Measurements from ENCODE around the gene LCE1C. TPM values are rescaled to one million over a fixed set of nuclear protein-coding genes. Genes with fewer than 3 reads are reported as not detected.

The LCE1C gene, protein sequence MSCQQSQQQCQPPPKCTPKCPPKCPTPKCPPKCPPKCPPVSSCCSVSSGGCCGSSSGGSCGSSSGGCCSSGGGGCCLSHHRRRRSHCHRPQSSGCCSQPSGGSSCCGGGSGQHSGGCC
- total RNA-seq (2014; rRNA removed; shearing (Covaris generic); ENCODE audit: low replicate concordance): not detected in 2 replicates

DNA sequence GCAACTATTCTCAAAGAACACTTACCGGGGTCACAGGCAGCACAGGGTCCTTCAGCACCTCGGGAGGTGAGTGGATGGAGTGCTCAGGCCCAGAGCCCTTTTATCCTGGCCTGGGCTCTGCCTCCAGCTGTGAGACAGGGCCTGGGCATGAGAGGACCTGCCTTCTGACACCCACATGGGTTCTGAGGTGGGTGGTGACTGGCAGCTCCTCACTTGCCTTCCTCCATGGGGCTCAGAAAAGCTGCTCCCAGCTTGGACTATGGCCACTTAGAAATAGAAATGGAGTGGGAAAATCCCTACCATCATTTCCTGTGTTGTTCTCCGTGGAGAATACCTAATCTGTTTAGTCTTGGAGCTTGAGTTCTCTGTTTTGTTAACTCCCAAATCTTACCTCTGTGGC, at the start of gene LCE1C:
Gene LCE1C, minus strand, starts transcription at position 76 of the 400 bp plus-strand sequence. CDS start 1,173 bp downstream, outside the sequence.
- H3K36me3 ChIP-seq: no peaks in the 10 kb centered on the region
- no peak within 1 kb of the TSS for H3K4me3 ChIP-seq
- peak; percentile 45 for DNase-seq
- no peaks in the 10 kb centered on the region for H3K9me3 ChIP-seq
- peaks cover 3% of the 10 kb centered on the region; the same call in 1 of the 2 replicates for H3K27me3 ChIP-seq

DNA sequence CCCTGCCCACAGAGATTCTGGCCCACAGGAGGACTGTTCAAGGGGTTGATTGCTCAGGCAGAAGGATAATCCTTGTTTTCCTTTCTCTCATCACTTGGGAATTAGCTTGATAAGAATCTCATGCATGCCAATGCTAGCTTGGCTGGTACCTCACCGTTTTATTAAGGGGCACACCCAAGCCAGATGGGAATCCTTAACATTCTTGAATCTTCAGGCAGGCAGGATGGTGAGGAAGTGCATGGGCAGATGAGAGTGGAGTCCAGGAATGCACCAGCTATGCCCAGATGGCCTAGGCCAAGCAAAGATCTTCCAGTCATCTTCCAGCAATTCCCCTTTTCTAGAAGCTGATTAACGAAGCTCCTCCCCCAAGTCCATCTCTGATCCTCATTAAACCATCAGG, 49.2 kb upstream of the LCE1C start:
- peak; percentile 81 for DNase-seq
- Histone ChIP-seq H3K4me3 (no peak overlapping the region), H3K27me3 (no peaks in the 10 kb centered on the region), H3K9me3 (no peaks in the 10 kb centered on the region), H3K36me3 (no peaks in the 10 kb centered on the region)

DNA sequence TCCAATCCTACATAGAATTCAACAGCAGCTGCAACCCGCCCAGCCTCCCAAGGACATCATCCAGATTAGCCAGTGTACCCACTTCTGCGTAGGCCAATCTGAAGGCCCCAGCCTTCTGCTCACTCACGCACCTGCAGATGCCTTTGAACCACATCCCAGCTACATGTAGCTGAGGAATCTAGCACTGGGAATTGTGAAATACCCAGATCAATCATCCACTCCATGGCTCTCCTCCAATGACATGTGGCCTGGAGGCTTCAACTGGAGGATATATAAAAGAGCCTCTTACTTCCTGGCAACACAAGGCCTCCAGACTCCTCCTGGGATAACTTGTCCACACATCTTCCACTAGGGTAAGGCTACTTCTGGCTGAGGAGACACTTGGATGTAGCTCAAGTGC, 36.1 kb upstream of the LCE1C start, which contains the start of gene LCE6A:
Gene LCE6A, plus strand, starts transcription at position 301 of the 400 bp plus-strand sequence. CDS start 665 bp downstream, outside the sequence.
- Histone ChIP-seq H3K27me3 (no peaks in the 10 kb centered on the region), H3K4me3 (no peak within 1 kb of the TSS), H3K9me3 (no peaks in the 10 kb centered on the region), H3K36me3 (no peaks in the 10 kb centered on the region)
- DNase-seq: no peak

DNA sequence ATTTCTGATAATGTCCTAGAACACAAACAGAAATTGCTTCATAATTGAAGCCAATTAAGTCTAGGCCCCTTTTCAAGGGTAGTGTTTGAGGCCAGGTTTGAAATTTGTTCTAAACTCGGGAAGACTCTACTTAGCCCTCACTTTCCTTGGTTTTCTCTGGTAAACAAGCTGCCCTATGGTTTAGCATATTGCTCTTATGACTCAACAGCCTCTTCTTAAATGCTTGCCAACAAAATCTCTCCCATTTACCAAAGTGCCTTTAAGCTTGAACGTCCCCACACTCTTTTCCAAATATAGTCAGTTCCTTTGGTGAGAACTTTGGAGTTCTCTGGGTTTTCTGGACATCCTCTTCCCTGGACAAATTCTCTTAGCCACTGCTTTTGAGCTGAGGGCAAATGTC, 30.4 kb upstream of the LCE1C start:
- Histone ChIP-seq H3K27me3 (no peaks in the 10 kb centered on the region), H3K4me3 (no peak overlapping the region), H3K36me3 (no peaks in the 10 kb centered on the region), H3K9me3 (no peaks in the 10 kb centered on the region; the same call in 1 of the 2 replicates)
- DNase-seq: no peak

DNA sequence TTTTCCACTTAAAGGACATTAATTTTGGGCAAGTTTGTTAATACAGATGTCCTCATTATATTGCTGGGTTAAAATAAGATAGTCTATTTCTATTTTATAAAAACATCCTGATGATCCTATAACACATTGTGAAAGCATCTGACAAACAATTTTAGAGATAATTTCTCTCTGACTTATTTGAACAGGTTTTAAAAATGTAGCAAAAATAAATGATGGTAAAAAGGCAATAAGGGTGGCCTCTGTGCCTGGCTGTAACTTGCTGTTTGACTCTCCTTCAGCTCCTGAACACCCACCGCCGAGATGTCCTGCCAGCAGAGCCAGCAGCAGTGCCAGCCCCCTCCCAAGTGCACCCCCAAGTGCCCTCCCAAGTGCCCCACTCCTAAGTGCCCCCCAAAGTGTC, 20.7 kb upstream of the LCE1C start, which contains the start of gene LCE1A:
Gene LCE1A, plus strand, starts transcription at position 301 of the 400 bp plus-strand sequence. Its CDS starts 0 bp downstream, at position 301.
- Histone ChIP-seq H3K9me3 (no peaks in the 10 kb centered on the region), H3K4me3 (no peak within 1 kb of the TSS), H3K36me3 (no peaks in the 10 kb centered on the region), H3K27me3 (0 out of 2 replicates have a peak, but pooled peaks cover 4% of the 10 kb centered on the region)
- no peak for DNase-seq

DNA sequence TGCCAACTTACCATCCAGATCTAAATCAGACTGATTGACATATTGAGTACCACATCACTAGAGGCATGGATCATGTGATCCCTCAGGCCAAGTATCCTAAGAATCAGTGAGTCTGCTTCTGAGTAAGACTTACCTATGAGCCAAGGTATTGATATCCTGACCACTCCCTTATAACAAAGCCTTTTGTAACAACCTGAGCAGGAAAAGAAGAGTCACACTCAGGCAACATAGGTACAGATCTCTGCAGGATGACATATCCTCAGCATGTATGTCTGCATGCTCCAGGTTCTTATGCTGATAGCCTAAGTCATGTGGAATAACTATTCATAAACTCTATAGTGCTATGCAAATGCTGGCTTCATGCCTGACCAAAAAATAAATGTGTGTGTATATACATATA, 18.5 kb upstream of the LCE1C start:
- no peaks in the 10 kb centered on the region for H3K36me3 ChIP-seq
- H3K4me3 ChIP-seq: no peak overlapping the region
- 0 out of 2 replicates have a peak, but pooled peaks cover 4% of the 10 kb centered on the region for H3K27me3 ChIP-seq
- no peak for DNase-seq
- no peaks in the 10 kb centered on the region for H3K9me3 ChIP-seq

DNA sequence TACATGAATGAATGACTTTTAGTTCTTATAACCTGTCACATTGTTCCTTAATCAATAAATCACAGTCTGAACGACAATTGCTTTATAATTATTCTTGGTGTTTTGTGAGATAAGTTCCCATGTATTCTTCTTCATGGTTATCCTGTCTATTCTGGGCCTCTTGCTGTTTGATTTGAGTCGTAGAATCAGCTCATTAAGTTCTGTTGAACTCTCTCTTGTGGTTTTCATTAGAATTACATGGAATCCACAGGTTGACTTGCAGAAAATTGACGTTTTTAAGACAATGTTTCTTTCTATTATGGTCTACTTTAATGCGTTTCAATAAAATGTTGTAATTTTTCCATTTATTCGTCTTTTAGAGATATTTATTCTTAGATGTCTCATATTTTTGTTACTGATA, 16.8 kb upstream of the LCE1C start:
- Histone ChIP-seq H3K9me3 (no peaks in the 10 kb centered on the region), H3K4me3 (no peak overlapping the region), H3K27me3 (0 out of 2 replicates have a peak, but pooled peaks cover 4% of the 10 kb centered on the region), H3K36me3 (no peaks in the 10 kb centered on the region)
- no peak for DNase-seq

DNA sequence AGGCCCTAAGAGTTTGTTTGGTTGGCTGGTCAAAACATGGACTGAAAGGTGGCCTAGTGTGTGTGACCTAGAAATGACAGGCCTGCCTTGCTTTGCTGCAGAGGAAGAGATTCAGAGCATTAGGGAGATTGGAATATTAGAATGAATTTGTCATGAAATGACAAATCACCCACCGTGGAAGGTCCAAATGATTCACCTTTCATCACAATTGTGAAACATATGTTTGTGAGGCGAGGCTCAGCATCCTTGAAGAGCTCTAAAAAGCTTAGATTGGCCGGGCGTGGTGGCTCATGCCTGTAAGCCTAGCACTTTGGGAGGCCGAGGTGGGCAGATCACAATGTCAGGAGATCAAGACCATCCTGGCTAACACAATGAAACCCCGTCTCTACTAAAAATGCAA, 10.9 kb upstream of the LCE1C start:
- no peak for DNase-seq
- H3K9me3 ChIP-seq: no peaks in the 10 kb centered on the region
- H3K27me3 ChIP-seq: no peaks in the 10 kb centered on the region
- no peak overlapping the region for H3K4me3 ChIP-seq
- H3K36me3 ChIP-seq: no peaks in the 10 kb centered on the region

DNA sequence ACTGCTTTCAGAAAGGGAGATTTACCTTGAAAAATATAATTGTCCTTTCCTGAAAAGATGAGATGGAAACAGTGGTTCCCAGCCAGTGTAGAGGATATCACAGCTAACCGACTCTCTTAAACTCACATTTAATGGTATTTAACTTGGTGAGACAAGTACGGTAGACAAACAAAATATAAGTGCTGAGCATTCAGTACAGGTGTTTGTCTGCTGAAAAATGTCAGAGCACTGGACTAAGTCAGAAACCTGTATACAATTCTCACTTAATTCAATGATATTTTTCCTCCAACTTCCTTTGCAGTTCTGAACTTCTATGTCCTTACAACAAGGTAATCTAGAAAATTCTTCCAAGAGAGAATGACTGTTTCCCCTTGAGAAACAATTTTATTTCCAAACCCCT, 5.2 kb upstream of the LCE1C start, which contains the start of gene LCE1B:
Gene LCE1B, plus strand, starts transcription at position 301 of the 400 bp plus-strand sequence. CDS start 476 bp downstream, outside the sequence.
- no peaks in the 10 kb centered on the region for H3K36me3 ChIP-seq

DNA sequence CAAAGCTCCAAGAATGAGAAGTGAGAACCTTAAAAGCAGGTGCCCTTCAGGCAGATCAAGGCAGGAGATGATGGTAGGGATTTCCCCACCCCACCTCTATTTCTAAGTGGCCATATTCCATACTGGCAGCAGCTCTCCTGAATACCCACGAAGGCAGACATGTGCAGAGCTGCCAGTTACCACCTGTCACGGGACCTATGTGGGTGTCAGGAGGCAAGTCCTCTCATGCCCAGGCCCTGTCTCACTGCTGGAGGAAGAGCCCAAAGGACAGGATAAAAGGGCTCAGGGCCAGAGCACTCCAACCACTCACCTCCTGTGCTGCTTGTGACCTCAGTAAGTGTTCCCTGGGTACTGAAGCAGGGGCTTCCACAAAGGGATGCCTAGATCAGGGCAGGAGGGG, 4.6 kb upstream of the LCE1C start:
- Histone ChIP-seq H3K36me3 (no peaks in the 10 kb centered on the region), H3K27me3 (peaks cover 3% of the 10 kb centered on the region; the same call in 1 of the 2 replicates), H3K9me3 (no peaks in the 10 kb centered on the region), H3K4me3 (no peak overlapping the region)
- DNase-seq: no peak

More for the DNA sequence above, 5.2 kb upstream of the LCE1C start, which contains the start of gene LCE1B:
- peaks cover 3% of the 10 kb centered on the region; the same call in 1 of the 2 replicates for H3K27me3 ChIP-seq
- H3K4me3 ChIP-seq: no peak within 1 kb of the TSS
- no peaks in the 10 kb centered on the region for H3K9me3 ChIP-seq
- DNase-seq: no peak

DNA sequence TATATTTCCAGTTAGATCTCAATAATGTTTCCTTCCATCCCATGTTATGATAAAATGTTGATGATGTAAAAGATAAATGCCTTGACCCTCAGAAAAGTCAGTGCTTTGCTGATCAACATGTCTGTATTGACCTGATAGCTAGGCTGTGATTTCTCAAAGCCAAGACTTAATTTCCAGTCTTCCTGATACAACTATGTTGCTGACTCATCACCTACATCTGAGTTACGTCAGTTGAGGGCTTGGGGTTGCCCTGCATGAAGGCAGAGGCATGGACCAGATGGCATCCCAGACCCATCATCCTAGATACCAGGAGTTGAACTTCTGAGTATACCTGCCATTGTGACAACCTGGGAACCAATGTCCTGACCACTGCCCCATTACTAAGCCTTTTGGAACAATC, 5.1 kb downstream of the LCE1C start:
- H3K4me3 ChIP-seq: no peak overlapping the region
- no peak for DNase-seq
- H3K27me3 ChIP-seq: no peaks in the 10 kb centered on the region
- H3K9me3 ChIP-seq: no peaks in the 10 kb centered on the region
- H3K36me3 ChIP-seq: no peaks in the 10 kb centered on the region

DNA sequence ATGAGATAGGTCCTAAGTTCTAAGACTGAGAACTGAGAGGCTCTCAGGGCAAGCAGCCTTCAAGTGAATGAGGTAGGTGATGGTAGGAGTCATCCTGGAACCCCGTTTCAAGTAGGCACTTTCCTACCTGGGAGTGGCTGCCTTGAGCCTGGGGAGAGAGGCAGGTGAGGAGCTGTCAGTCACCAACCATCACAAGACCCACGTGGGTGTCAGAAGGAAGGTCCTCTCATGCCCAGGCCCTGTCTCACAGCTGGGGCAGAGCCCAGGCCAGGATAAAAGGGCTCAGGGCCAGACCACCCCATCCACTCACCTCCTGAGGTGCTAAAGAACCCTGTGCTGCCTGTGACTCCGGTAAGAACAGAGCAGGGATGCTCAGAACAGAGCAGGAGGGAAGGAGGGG, 10.0 kb downstream of the LCE1C start, which contains the start of gene LCE1D:
Gene LCE1D, plus strand, starts transcription at position 301 of the 400 bp plus-strand sequence. CDS start 1,074 bp downstream, outside the sequence.
- H3K36me3 ChIP-seq: no peaks in the 10 kb centered on the region
- H3K4me3 ChIP-seq: no peak within 1 kb of the TSS
- H3K27me3 ChIP-seq: no peaks in the 10 kb centered on the region
- no peak for DNase-seq
- no peaks in the 10 kb centered on the region for H3K9me3 ChIP-seq

DNA sequence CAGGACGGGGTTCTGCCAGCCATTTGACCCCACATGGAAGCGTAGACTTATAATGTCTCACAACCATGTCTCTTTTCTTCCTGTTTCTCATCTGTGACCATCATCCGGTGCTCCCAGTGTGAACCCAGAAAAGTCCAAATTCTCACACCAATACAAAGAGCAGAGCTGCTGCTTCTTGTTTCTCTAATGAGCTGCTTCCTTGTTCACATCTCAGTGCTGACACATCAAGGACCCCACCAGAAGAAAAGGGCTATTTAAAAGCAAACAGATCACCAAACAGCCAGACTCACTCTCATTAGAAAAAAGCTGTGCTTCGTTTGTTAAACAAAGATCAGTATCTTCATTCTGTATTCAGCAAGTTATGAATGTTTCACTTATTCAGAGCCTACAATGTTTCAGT, 10.8 kb downstream of the LCE1C start:
- no peaks in the 10 kb centered on the region for H3K9me3 ChIP-seq
- H3K36me3 ChIP-seq: no peaks in the 10 kb centered on the region
- H3K4me3 ChIP-seq: no peak overlapping the region

DNA sequence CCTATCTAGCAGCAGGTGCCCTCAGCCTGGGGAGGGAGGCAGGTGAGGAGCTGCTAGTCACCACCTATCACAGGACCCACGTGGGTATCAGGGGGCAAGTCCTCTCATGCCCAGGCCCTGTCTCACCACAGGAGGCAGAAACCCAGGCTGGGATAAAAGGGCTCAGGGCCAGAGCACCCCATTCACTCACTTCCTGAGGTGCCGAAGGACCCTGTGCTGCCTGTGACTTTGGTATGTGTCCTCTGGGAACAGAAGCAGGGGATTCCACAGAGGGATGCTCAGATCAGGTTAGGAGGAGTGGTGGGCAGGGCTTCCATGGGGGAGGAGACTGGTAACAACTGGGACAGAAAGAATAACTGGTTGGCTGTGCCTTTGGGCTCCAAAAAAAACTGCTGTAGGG, 20.4 kb downstream of the LCE1C start, which contains the start of gene LCE1E:
Gene LCE1E, plus strand, starts transcription at position 181 of the 400 bp plus-strand sequence. CDS start 1,043 bp downstream, outside the sequence.
- Histone ChIP-seq H3K9me3 (no peaks in the 10 kb centered on the region), H3K36me3 (no peaks in the 10 kb centered on the region), H3K27me3 (no peaks in the 10 kb centered on the region), H3K4me3 (no peak within 1 kb of the TSS)
- DNase-seq: no peak

More for the DNA sequence above, 10.8 kb downstream of the LCE1C start:
- DNase-seq: no peak
- H3K27me3 ChIP-seq: no peaks in the 10 kb centered on the region

DNA sequence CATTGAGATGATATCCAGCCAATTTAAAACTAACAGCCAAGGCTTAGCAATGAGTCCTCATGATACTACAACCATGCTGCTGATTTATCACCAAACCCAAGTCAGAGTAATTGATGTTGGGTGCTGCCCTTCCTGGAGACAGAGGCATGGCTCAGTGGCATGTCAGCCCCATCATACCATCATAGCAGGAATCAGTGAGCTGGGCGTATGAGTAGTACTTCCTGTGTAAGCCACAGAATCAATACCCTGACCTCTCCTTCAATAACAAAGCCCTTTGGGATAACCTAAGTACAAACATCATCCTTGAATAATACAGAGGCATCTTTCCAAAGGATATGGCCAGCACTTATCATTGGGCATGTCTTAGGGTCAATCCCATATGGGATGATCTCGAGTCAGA, 23.4 kb downstream of the LCE1C start:
- DNase-seq: no peak
- Histone ChIP-seq H3K27me3 (no peaks in the 10 kb centered on the region), H3K4me3 (no peak overlapping the region), H3K9me3 (no peaks in the 10 kb centered on the region), H3K36me3 (no peaks in the 10 kb centered on the region)

DNA sequence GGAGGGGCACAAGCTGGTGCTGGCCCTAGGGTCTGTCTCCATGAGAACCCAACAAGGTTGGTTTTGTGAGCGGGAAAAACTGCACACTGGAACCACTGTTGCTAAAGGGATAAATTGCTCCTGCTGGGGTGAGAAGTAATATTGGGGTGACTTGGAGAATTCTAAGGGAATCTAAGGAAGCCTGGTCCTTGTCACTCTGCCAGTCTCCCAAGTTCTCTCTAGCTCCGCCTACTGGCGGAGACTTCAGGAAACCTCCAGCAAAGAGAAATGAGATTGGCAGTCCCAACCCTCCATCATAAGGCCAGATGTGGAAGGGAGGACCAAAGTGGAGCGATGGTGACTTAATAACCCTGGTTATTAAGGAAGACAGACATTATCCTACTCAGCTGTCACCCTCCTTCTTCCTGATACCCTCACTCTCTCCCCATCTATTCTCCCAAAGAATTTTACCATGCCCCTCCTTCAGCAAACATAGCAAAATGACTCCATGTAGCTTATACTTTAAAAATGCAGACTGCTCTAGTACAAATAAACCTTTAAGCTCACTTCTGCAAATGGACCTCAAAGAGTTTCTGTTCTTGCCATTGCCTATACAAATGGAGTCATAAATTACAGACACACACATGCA, 28.8 kb downstream of the LCE1C start:
- DNase-seq: no peak
- Histone ChIP-seq H3K9me3 (no peaks in the 10 kb centered on the region), H3K4me3 (no peak overlapping the region), H3K27me3 (no peaks in the 10 kb centered on the region), H3K36me3 (no peaks in the 10 kb centered on the region)

DNA sequence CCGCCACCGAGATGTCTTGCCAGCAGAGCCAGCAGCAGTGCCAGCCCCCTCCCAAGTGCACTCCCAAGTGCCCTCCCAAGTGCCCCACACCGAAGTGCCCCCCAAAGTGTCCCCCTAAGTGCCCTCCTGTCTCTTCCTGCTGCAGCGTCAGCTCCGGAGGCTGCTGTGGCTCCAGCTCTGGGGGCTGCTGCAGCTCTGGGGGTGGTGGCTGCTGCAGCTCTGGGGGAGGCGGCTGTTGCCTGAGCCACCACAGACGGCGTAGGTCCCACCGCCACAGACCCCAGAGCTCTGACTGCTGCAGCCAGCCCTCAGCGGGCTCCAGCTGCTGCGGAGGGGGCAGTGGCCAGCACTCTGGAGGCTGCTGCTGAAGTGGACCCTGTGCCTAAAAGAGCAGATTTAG, 30.1 kb downstream of the LCE1C start:
- Histone ChIP-seq H3K9me3 (no peaks in the 10 kb centered on the region), H3K4me3 (no peak overlapping the region)
- no peak for DNase-seq

More for the DNA sequence above, 30.1 kb downstream of the LCE1C start:
- no peaks in the 10 kb centered on the region for H3K27me3 ChIP-seq
- H3K36me3 ChIP-seq: no peaks in the 10 kb centered on the region
